B cell (primary cell): ENCODE data around the gene PRKACA. TPM values are rescaled to one million over a fixed set of nuclear protein-coding genes. Genes with fewer than 3 reads are reported as not detected.

ENCODE experiments used
- ATAC-seq: fragments of 200-7000 bp; cut with Tn5 transposase; one replicate; pipeline ENCODE4 v1.10.0; 2021; ENCODE audit warnings: low read depth, mild to moderate bottlenecking, moderate number of reproducible peaks, moderate library complexity
- CTCF ChIA-PET: fragments of 350-600 bp; sonication (Branson Sonifier 250); formaldehyde crosslinking; loops from one replicate; lab custom pipeline; 2021; ENCODE audit warnings: antibody characterized with exemption, inconsistent platforms; lab: Charles Lee
- POLR2A ChIA-PET: fragments of 350-600 bp; sonication (Branson Sonifier 250); formaldehyde crosslinking; loops from one replicate; lab custom pipeline; 2021; ENCODE audit warnings: antibody characterized with exemption; lab: Charles Lee
- DNase-seq: peaks from one replicate; pipeline ENCODE4 v3.0.0; 2013
- H2AFZ ChIP-seq: 2 replicates; pipeline ENCODE4 v1.6.1; 2012; ENCODE audit warnings: mild to moderate bottlenecking, low read depth, low read length; ENCODE audit not compliant: insufficient read depth, poor library complexity, severe bottlenecking
- H3K27ac ChIP-seq, 2 donors: 1 replicate in 1 of 2; 2 replicates in 1 of 2; pipeline ENCODE4 v1.5.1; 2012 to 2013; ENCODE audit warnings: low read length in 2 of 2, mild to moderate bottlenecking in 2 of 2, moderate library complexity in 1 of 2
- H3K27me3 ChIP-seq, 4 experiments: fragments of 200-600 bp in 1 of 4; sonication (generic) in 1 of 4; replicated peaks in 1 of 4; 1 replicate in 2 of 4; 2 replicates in 2 of 4; pipeline versions ENCODE4 v1.6.1 to v1.7.0; 2013 to 2016; ENCODE audit warnings: low read length in 3 of 4, mild to moderate bottlenecking in 2 of 4, mixed read lengths in 1 of 4, moderate library complexity in 1 of 4; ENCODE audit not compliant: insufficient read depth in 4 of 4, control insufficient read depth in 3 of 4; ENCODE audit errors: control extremely low read depth in 1 of 4
- H3K36me3 ChIP-seq, 2 experiments: replicated peaks in 1 of 2; 1 replicate in 1 of 2; 2 replicates in 1 of 2; pipeline versions ENCODE4 v1.6.1 to v1.7.1; 2013; ENCODE audit warnings: low read length in 1 of 2; ENCODE audit not compliant: insufficient read depth in 2 of 2, control insufficient read depth in 1 of 2; ENCODE audit errors: control extremely low read depth in 1 of 2, extremely low read depth in 1 of 2
- H3K4me1 ChIP-seq, 2 donors: fragments of 200-600 bp in 1 of 2; sonication (generic) in 1 of 2; 1 replicate in 1 of 2; 2 replicates in 1 of 2; pipeline versions ENCODE4 v1.5.1 to v1.6.1; 2013 to 2017; ENCODE audit warnings: low read length in 2 of 2; ENCODE audit not compliant: control insufficient read depth in 2 of 2, insufficient read depth in 2 of 2
- H3K4me2 ChIP-seq: replicated peaks from 2 replicates; pipeline ENCODE3; 2012; ENCODE audit warnings: mild to moderate bottlenecking, low read depth, low read length; ENCODE audit not compliant: poor library complexity, severe bottlenecking
- H3K4me3 ChIP-seq, 5 experiments: fragments of 200-600 bp in 1 of 5; sonication (generic) in 1 of 5; 1 replicate in 3 of 5; 2 replicates in 2 of 5; pipeline versions ENCODE4 v1.5.1 to v1.7.0; 2011 to 2016; ENCODE audit warnings: low read length in 4 of 5, mild to moderate bottlenecking in 4 of 5, low read depth in 2 of 5, control low read depth in 1 of 5, moderate library complexity in 1 of 5; ENCODE audit not compliant: insufficient read depth in 1 of 5; ENCODE audit errors: control extremely low read depth in 1 of 5, extremely low read depth in 1 of 5
- H3K79me2 ChIP-seq: fragments of 200-600 bp; sonication (generic); one replicate; pipeline ENCODE4 v1.6.0; 2016; ENCODE audit warnings: low read length; ENCODE audit not compliant: control insufficient read depth, insufficient read depth
- H3K9ac ChIP-seq: fragments of 200-600 bp; sonication (generic); 2 replicates; pipeline ENCODE4 v1.6.1; 2017; ENCODE audit warnings: mild to moderate bottlenecking, low read length, moderate library complexity
- H3K9me3 ChIP-seq, 3 donors: one replicate each; pipeline versions ENCODE4 v1.6.1 to v1.7.1; 2013; ENCODE audit warnings: low read length in 2 of 3; ENCODE audit not compliant: control insufficient read depth in 2 of 3, insufficient read depth in 1 of 3; ENCODE audit errors: control extremely low read depth in 1 of 3
- H4K20me1 ChIP-seq: 2 replicates; pipeline ENCODE4 v1.6.0; 2012; ENCODE audit warnings: mild to moderate bottlenecking, low read length; ENCODE audit not compliant: insufficient read depth, control insufficient read depth, poor library complexity, severe bottlenecking
- H3K27ac Mint-ChIP-seq: one replicate; pipeline ENCODE4 v1.8.0; 2021; ENCODE audit warnings: mixed read lengths
- H3K27me3 Mint-ChIP-seq: one replicate; pipeline ENCODE4 v1.8.0; 2021; ENCODE audit warnings: mixed read lengths
- H3K4me1 Mint-ChIP-seq: one replicate; pipeline ENCODE4 v1.8.0; 2021; ENCODE audit warnings: mixed read lengths
- H3K4me3 Mint-ChIP-seq: one replicate; pipeline ENCODE4 v1.8.0; 2021; ENCODE audit warnings: mixed read lengths
- H3K9me3 Mint-ChIP-seq: one replicate; pipeline ENCODE4 v1.8.0; 2022; ENCODE audit warnings: mixed read lengths; ENCODE audit not compliant: insufficient read depth
- CTCF ChIP-seq: fragments of 200-600 bp; IDR thresholded peaks from one replicate; pipeline ENCODE4 v1.8.0; 2022; ENCODE audit warnings: antibody characterized with exemption, mild to moderate bottlenecking
- EZH2 ChIP-seq: IDR thresholded peaks from 2 replicates; pipeline ENCODE4 v1.6.1; 2012; ENCODE audit warnings: borderline replicate concordance, low read depth, mild to moderate bottlenecking, moderate library complexity, low read length; ENCODE audit not compliant: insufficient read depth, poor library complexity, severe bottlenecking
- WGBS: methylation state at CpG from one replicate; pipeline ENCODE4 v1.1.5; 2013; ENCODE audit warnings: missing lambda C conversion rate; ENCODE audit not compliant: insufficient coverage; 5-methylcytosine and 5-hydroxymethylcytosine counted together
- intact Hi-C: fragments of 100-400 bp; cut with micrococcal nuclease; formaldehyde crosslinking; loops from one replicate; pipeline ENCODE4 v1.10.0; 2022
- polyA plus RNA-seq: library from polyadenylated mRNA; depleted of rRNA; stranded (reverse); fragments of >200 nt; gene quantifications from 2 replicates; pipeline ENCODE4 v1.2.3, GENCODE V29; 2012
- total RNA-seq, 2 donors: library from RNA; stranded (reverse); fragments of 120-200 nt in 1 of 2; gene quantifications; 1 replicate in 1 of 2; 2 replicates in 1 of 2; pipeline versions ENCODE4 v1.2.3 to v1.2.4, GENCODE V29; 2013 to 2022

PRKACA gene
- total and polyA plus RNA-seq, 2 donors (not counting 1 experiment from before 2014, with no cell fraction given), result 36.8 to 43.0 TPM

GRCh38 chr19:14053032-14053431, 64.5 kb downstream of the PRKACA start:
- no peak overlapping the region for H3K27ac ChIP-seq
- no peak overlapping the region for H3K9ac ChIP-seq
- Mint-ChIP-seq H3K9me3 (no peaks in the 10 kb centered on the region), H3K4me1 (peaks cover 8% of the 10 kb centered on the region), H3K4me3 (no peak overlapping the region), H3K27me3 (peaks cover 8% of the 10 kb centered on the region), H3K27ac (no peak overlapping the region)
- CTCF ChIA-PET, result interaction anchor here (0.8 to 2.0 kb wide), 6 partner anchors 9 to 172 kb away, joined by 3 to 8 read pairs (median 3); partner anchors contain the start of gene MISP3
- ATAC-seq (no peak), DNase-seq (no peak)
- H3K4me3 ChIP-seq, result no peak overlapping the region
- POLR2A ChIA-PET, result interaction anchor here (0.6 to 0.7 kb wide), 3 partner anchors 8 to 38 kb away, joined by 3 to 6 read pairs (median 5); no protein-coding TSS in a partner anchor
- H3K4me1 ChIP-seq, result peaks cover 6 to 10% of the 10 kb centered on the region in 2 donors
- no peak overlapping the region for H3K4me2 ChIP-seq
- TF ChIP-seq CTCF (no peak), EZH2 (no peak)
- intact Hi-C loops, result no loop called here
- H3K36me3 ChIP-seq, result peaks cover 9 to 44% of the 10 kb centered on the region in 2 experiments
- H2AFZ ChIP-seq, result no peak overlapping the region
- H4K20me1 ChIP-seq, result peaks cover 20% of the 10 kb centered on the region
- peaks cover 0 to 17% (median 10%) of the 10 kb centered on the region in 4 experiments for H3K27me3 ChIP-seq
- 100% methylated on average over 1 of the region's 3 CpGs for whole genome bisulfite sequencing
- no peaks in the 10 kb centered on the region for H3K79me2 ChIP-seq
- peaks cover 0 to 11% (median 2%) of the 10 kb centered on the region in 3 donors for H3K9me3 ChIP-seq

GRCh38 chr19:14052470-14052869, 65.1 kb downstream of the PRKACA start:
- H3K4me3 ChIP-seq, result no peak overlapping the region
- H3K27ac Mint-ChIP-seq, result no peak overlapping the region
- peaks cover 2 to 5% of the 10 kb centered on the region in 2 donors for H3K4me1 ChIP-seq
- peaks cover 20% of the 10 kb centered on the region for H4K20me1 ChIP-seq
- no peaks in the 10 kb centered on the region for H3K9me3 Mint-ChIP-seq
- no peak overlapping the region for H3K4me2 ChIP-seq
- no peak overlapping the region for H2AFZ ChIP-seq
- no peak overlapping the region for H3K4me3 Mint-ChIP-seq
- WGBS, result 97% methylated on average over 4 of the region's 6 CpGs
- peaks cover 9 to 44% of the 10 kb centered on the region in 2 experiments for H3K36me3 ChIP-seq
- ChIA-PET POLR2A (interaction anchor here (0.6 to 0.7 kb wide), 2 partner anchors 9 to 37 kb away, joined by 3 to 6 read pairs; no protein-coding TSS in a partner anchor), CTCF (interaction anchor here (0.5 to 2.0 kb wide), 7 partner anchors 9 to 308 kb away, joined by 3 to 8 read pairs (median 3); partner anchors contain the start of gene MISP3)
- H3K9ac ChIP-seq, result no peak overlapping the region
- DNase-seq (no peak), ATAC-seq (no peak)
- intact Hi-C loops, result no loop called here
- peaks cover 4% of the 10 kb centered on the region for H3K4me1 Mint-ChIP-seq
- no peak for TF ChIP-seq CTCF
- no peak for TF ChIP-seq EZH2
- H3K9me3 ChIP-seq, result peaks cover 0 to 11% (median 2%) of the 10 kb centered on the region in 3 donors
- H3K27ac ChIP-seq, result no peak overlapping the region
- H3K27me3 ChIP-seq, result peaks cover 0 to 12% (median 6%) of the 10 kb centered on the region in 4 experiments
- no peaks in the 10 kb centered on the region for H3K79me2 ChIP-seq
- H3K27me3 Mint-ChIP-seq, result peaks cover 6% of the 10 kb centered on the region
